ENCODE results near the gene ACER2.

DNA sequence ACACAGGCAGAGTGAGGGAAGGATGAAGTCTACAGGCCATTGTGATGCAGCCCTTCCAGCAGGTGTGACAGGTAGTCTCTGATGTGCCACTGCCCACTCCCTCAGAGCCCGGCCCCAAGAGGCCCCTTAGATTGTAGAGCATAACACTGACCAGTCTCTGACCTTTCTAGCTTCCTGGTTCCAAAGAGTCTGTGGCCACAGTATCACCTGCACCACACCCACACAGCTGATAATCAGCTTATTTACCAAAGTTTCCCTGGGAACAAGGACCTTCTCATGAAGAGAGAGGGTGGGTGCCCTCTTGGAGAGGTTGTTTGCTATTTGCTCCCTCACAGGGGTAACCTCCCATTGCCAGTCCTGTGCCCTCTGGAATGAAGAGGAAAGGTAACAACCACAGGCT lies 11.0 kb upstream of the ACER2 start:
- TF ChIP-seq POLR2A (IDR thresholded peaks at IDR 0.05; ENCODE audit: low read depth, low read length) (no peak), POLR2AphosphoS5 (IDR thresholded peaks at IDR 0.05; ENCODE audit: low read depth, low read length) (no peak), TAF1 (IDR thresholded peaks at IDR 0.05; ENCODE audit: borderline replicate concordance, low read depth, low read length) (no peak)
